Colonic mucosa (tissue), 4 donors: ENCODE measurements around the gene MYO9A. TPM values are rescaled to one million over a fixed set of nuclear protein-coding genes. Genes with fewer than 3 reads are reported as not detected.

ENCODE experiments used
- DNase-seq: peaks from one replicate; pipeline ENCODE4 v3.0.0-alpha.2; 2020
- H3K27ac ChIP-seq: fragments of 200-600 bp; one replicate; pipeline ENCODE4 v1.8.0; 2021
- H3K27me3 ChIP-seq: fragments of 200-600 bp; one replicate; pipeline ENCODE4 v1.8.0; 2021
- H3K36me3 ChIP-seq: fragments of 200-600 bp; one replicate; pipeline ENCODE4 v1.8.0; 2021
- H3K4me1 ChIP-seq: fragments of 200-600 bp; one replicate; pipeline ENCODE4 v1.8.0; 2021; ENCODE audit warnings: mild to moderate bottlenecking
- H3K4me3 ChIP-seq: fragments of 200-600 bp; one replicate; pipeline ENCODE4 v1.8.0; 2021
- H3K9ac ChIP-seq, 2 donors: one replicate each; pipeline ENCODE4 v1.7.0; 2013; ENCODE audit warnings: control low read depth in 2 of 2, low read depth in 2 of 2, low read length in 2 of 2
- H3K9me3 ChIP-seq: fragments of 200-600 bp; one replicate; pipeline ENCODE4 v1.8.0; 2021
- intact Hi-C: fragments of 100-400 bp; cut with DNase I; formaldehyde crosslinking; loops from one replicate; pipeline ENCODE4 v1.14.1; 2022
- total RNA-seq, 2 donors: library from RNA; stranded (reverse); fragmentation: NEBNext Ultra II Directional in 1 of 2; extraction: Animal tissue kit (Norgen Biotek cat#: 25700) in 1 of 2; gene quantifications; one replicate each; pipeline ENCODE4 v1.2.1, GENCODE V29; 2021
- TF ChIP-seq, protein P1 (sequence below): fragments of 200-600 bp; IDR thresholded peaks from one replicate; pipeline ENCODE4 v1.8.0; 2022; ENCODE audit warnings: antibody characterized with exemption, mild to moderate bottlenecking
- donor health status: healthy.
- donor health status: DM: no; HTN: no; CAD: no.
- donor health status: DM: no; HTN: no; CAD: no.

The MYO9A gene
- total RNA-seq, 2 donors from 2014 or later = 27.5 to 34.3 TPM

- Histone ChIP-seq H3K27me3 (no peaks in the 10 kb centered on the region), H3K4me3 (no peak overlapping the region), H3K27ac (no peak overlapping the region), H3K9me3 (no peaks in the 10 kb centered on the region), H3K36me3 (no peaks in the 10 kb centered on the region), H3K9ac (no peak overlapping the region), H3K4me1 (no peaks in the 10 kb centered on the region)
- TF ChIP-seq, protein P1, sequence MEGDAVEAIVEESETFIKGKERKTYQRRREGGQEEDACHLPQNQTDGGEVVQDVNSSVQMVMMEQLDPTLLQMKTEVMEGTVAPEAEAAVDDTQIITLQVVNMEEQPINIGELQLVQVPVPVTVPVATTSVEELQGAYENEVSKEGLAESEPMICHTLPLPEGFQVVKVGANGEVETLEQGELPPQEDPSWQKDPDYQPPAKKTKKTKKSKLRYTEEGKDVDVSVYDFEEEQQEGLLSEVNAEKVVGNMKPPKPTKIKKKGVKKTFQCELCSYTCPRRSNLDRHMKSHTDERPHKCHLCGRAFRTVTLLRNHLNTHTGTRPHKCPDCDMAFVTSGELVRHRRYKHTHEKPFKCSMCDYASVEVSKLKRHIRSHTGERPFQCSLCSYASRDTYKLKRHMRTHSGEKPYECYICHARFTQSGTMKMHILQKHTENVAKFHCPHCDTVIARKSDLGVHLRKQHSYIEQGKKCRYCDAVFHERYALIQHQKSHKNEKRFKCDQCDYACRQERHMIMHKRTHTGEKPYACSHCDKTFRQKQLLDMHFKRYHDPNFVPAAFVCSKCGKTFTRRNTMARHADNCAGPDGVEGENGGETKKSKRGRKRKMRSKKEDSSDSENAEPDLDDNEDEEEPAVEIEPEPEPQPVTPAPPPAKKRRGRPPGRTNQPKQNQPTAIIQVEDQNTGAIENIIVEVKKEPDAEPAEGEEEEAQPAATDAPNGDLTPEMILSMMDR = no peak
- intact Hi-C loops = no loop called here
- no peak for DNase-seq
These were observed 19.9 kb downstream of the MYO9A start for GRCh38 chr15:72098040-72098439.

DNA sequence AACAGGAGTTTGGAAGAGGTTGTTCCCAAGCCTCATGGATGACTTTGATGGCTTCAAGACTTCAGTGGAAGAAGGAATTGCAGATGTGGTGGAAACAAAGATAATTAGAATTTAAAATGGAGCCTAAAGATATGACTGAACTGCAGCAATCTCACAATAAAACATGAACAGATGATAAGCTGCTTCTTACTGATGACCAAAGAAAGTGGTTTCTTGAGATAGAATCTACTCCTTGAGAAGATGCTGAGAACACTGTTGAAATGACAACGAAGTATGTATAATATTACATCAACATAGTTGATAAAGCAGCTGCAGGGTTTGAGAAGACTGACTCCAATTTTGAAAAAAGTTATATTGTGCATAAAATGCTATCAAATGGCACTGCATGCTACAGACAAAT, 21.2 kb downstream of the MYO9A start:
- Histone ChIP-seq H3K27ac (no peak overlapping the region), H3K36me3 (no peaks in the 10 kb centered on the region), H3K4me1 (no peaks in the 10 kb centered on the region), H3K9me3 (no peaks in the 10 kb centered on the region), H3K4me3 (no peak overlapping the region), H3K27me3 (no peaks in the 10 kb centered on the region), H3K9ac (no peak overlapping the region)
- TF ChIP-seq, protein P1 = no peak
- intact Hi-C loops = no loop called here
- DNase-seq = no peak

GRCh38 chr15:72092691-72093090, 25.3 kb downstream of the MYO9A start:
- Histone ChIP-seq H3K4me1 (no peaks in the 10 kb centered on the region), H3K27ac (no peak overlapping the region), H3K36me3 (no peaks in the 10 kb centered on the region), H3K9me3 (no peaks in the 10 kb centered on the region), H3K9ac (no peak overlapping the region), H3K27me3 (no peaks in the 10 kb centered on the region), H3K4me3 (no peak overlapping the region)
- intact Hi-C loops = no loop called here
- DNase-seq = no peak
- TF ChIP-seq, protein P1 = no peak

DNA sequence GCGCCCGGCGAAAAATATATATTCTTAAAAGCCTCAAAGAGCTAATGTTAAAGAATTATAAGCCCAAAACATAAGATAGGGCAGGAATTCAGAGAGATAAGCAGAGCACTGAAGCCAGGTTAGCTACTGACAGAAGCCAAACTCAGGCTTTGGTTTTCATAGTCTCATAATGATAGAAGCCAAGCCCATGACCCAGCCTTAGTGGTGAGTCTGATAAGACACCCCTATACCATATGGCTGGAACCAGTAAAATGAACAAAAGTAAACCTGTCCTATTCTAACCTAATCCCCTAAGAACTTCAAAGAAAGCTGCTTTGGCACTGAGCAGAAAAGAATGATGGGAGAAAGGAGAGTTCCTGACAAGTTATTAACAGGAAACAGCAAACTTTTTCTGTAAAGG, 25.9 kb downstream of the MYO9A start:
- Histone ChIP-seq H3K4me3 (no peak overlapping the region), H3K27ac (no peak overlapping the region), H3K9me3 (no peaks in the 10 kb centered on the region), H3K4me1 (no peaks in the 10 kb centered on the region), H3K27me3 (no peaks in the 10 kb centered on the region), H3K9ac (no peak overlapping the region), H3K36me3 (no peaks in the 10 kb centered on the region)
- no peak for DNase-seq
- TF ChIP-seq, protein P1 = no peak
- intact Hi-C loops = no loop called here

DNA sequence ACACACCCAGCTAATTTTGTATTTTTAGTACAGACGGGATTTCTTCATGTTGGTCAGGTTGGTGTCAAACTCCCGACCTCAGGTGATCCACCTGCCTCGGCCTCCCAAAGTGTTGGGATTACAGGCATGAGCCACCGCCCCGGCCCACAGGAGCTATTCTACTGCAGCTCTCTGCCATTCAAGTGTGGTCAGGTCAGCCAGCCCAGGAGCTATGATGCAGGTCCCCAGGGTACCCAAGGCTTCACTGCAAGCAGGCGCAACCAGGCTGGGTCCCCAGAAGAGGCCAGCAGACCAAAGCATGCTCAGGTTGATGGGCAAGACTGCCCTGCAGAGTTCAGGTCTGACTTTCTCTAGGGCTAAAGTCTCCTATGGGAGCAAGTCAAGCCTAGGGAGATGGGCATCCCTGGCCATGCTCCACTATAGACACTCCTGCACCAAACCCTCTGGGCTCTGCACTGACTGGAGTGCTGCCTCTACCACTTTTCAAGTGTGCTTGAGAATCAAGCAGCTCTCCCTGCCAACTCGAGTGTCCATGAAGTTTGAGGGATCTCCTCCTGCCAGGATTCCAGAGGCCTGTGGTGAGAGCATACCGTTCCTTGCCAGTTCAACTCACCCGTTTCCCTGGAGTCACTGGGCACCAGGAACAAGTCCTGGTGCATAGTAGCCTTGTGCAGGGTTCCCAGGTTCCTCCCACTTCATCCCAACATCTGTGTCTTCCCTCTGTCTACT, 30.9 kb downstream of the MYO9A start:
- Histone ChIP-seq H3K4me3 (no peak overlapping the region), H3K9ac (no peak overlapping the region), H3K27ac (no peak overlapping the region), H3K36me3 (no peaks in the 10 kb centered on the region), H3K9me3 (no peaks in the 10 kb centered on the region), H3K4me1 (no peaks in the 10 kb centered on the region), H3K27me3 (no peaks in the 10 kb centered on the region)
- no peak for DNase-seq
- TF ChIP-seq, protein P1 = no peak
- intact Hi-C loops = no loop called here
